Panc1 (cell line): ENCODE data around the gene GOLGA8M. TPM values are rescaled to one million over a fixed set of nuclear protein-coding genes. Genes with fewer than 3 reads are reported as not detected.
"Not testable (repeated sequence)": the region's sequence is repeated elsewhere in the genome, so short reads cannot be mapped to it uniquely, and the experiment has no call there.

Source experiments
- ATAC-seq: fragments of 200-7000 bp; cut with Tn5 transposase; 2 replicates; pipeline ENCODE4 v1.9.1; 2020; ENCODE audit warnings: mild to moderate bottlenecking, moderate library complexity
- BruUV-seq: library from RNA; stranded (reverse); fragments of 400-500 nt; replicated peaks from 2 replicates; lab custom pipeline; 2021; lab: Mats Ljungman, UMichigan
- CTCF ChIA-PET: fragments of 300-600 bp; sonication (Branson Sonifier 250); formaldehyde crosslinking; loops from one replicate; lab custom pipeline; 2022; ENCODE audit warnings: antibody characterized with exemption; lab: Charles Lee
- POLR2A ChIA-PET: fragments of 300-600 bp; sonication (Branson Sonifier 250); formaldehyde crosslinking; loops from one replicate; lab custom pipeline; 2022; ENCODE audit warnings: antibody characterized with exemption; lab: Charles Lee
- DNase-seq: peaks from one replicate; pipeline ENCODE4 v3.0.0-alpha.2; 2010; ENCODE audit warnings: low read depth, low spot score
- H3K27ac ChIP-seq: 2 replicates; pipeline ENCODE4 v1.5.1; 2011; ENCODE audit warnings: mild to moderate bottlenecking, low read length, inconsistent platforms
- H3K27me3 ChIP-seq: fragments of 200-500 bp; sonication (Bioruptor generic); 2 replicates; pipeline ENCODE4 v1.6.0; 2014; ENCODE audit warnings: low read length, inconsistent platforms; ENCODE audit not compliant: control insufficient read depth, insufficient read depth
- H3K36me3 ChIP-seq: fragments of 200-500 bp; sonication (Bioruptor generic); 2 replicates; pipeline ENCODE4 v1.5.1; 2014; ENCODE audit warnings: inconsistent platforms, mild to moderate bottlenecking, low read length, moderate library complexity; ENCODE audit not compliant: control insufficient read depth, insufficient read depth
- H3K4me1 ChIP-seq: 2 replicates; pipeline ENCODE4 v1.5.1; 2011; ENCODE audit warnings: inconsistent platforms, mild to moderate bottlenecking, low read length, moderate library complexity; ENCODE audit not compliant: control insufficient read depth, insufficient read depth
- H3K4me3 ChIP-seq, 2 experiments: 2 replicates each; pipeline ENCODE4 v1.5.1; 2011 to 2012; ENCODE audit warnings: low read depth in 2 of 2, low read length in 2 of 2, mild to moderate bottlenecking in 2 of 2, inconsistent platforms in 1 of 2, moderate library complexity in 1 of 2
- H3K9me3 ChIP-seq: fragments of 200-500 bp; sonication (Bioruptor generic); 2 replicates; pipeline ENCODE4 v1.5.1; 2014; ENCODE audit warnings: low read depth, mild to moderate bottlenecking, inconsistent platforms, low read length, moderate library complexity; ENCODE audit not compliant: control insufficient read depth, insufficient read depth
- in situ Hi-C: cut with HindIII; loops from 2 replicates; pipeline ENCODE4 v1.10.0; 2016; ENCODE audit warnings: low sequenced_read_pairs, low pct_unique_long_range_greater_than_20kb
- intact Hi-C: fragments of 100-400 bp; cut with micrococcal nuclease; formaldehyde crosslinking; loops from one replicate; pipeline ENCODE4 v1.10.0; 2022; ENCODE audit not compliant: unreplicated experiment
- total RNA-seq: library from RNA; stranded (reverse); gene quantifications from one replicate; pipeline ENCODE4 v1.2.1, GENCODE V29; 2021; ENCODE audit not compliant: unreplicated experiment

GOLGA8M gene
- total RNA-seq, 1 experiment from 2014 or later = 0.87 TPM

GRCh38 chr15:28652538-28652937 is 59.7 kb downstream of the GOLGA8M start:
- H3K27me3 ChIP-seq, H3K27ac ChIP-seq, H3K9me3 ChIP-seq, DNase-seq, BruUV-seq, H3K36me3 ChIP-seq, H3K4me3 ChIP-seq, intact Hi-C loops, CTCF ChIA-PET, in situ Hi-C loops, H3K4me1 ChIP-seq, POLR2A ChIA-PET, ATAC-seq: not testable (repeated sequence)

Other genes starting within 250 kb of the GOLGA8M start
- gene GOLGA8G, start 179.4 kb downstream of the GOLGA8M start, total RNA-seq = not detected
- not detected for gene GOLGA6L25, start 158.9 kb downstream of the GOLGA8M start, total RNA-seq
- not detected for gene GOLGA6L7, start 136.2 kb upstream of the GOLGA8M start, total RNA-seq
- 0.31 TPM for gene APBA2, start 173.6 kb upstream of the GOLGA8M start, total RNA-seq